Measurements from ENCODE around the gene ANKMY1.
"Not testable (repeated sequence)": the region's sequence is repeated elsewhere in the genome, so short reads cannot be mapped to it uniquely, and the experiment has no call there.

The ANKMY1 gene

GRCh38 chr2:240521885-240522284 is 35.9 kb downstream of the ANKMY1 start:
- not testable (repeated sequence) for DNase-seq, ATAC-seq

- no peak for ATAC-seq
- no peak for DNase-seq
These were observed 36.8 kb downstream of the ANKMY1 start for GRCh38 chr2:240520974-240521350.

- no peak for DNase-seq
- ATAC-seq, result no peak
These were observed 37.4 kb downstream of the ANKMY1 start for GRCh38 chr2:240520130-240520973.

GRCh38 chr2:240519396-240520129 is 38.2 kb downstream of the ANKMY1 start:
- DNase-seq, result no peak
- ATAC-seq, result no peak

GRCh38 chr2:240518981-240519380 is 38.8 kb downstream of the ANKMY1 start:
- ATAC-seq, result no peak

GRCh38 chr2:240517342-240517741 is 40.4 kb downstream of the ANKMY1 start:
- DNase-seq (no peak), ATAC-seq (no peak)

More at GRCh38 chr2:240518981-240519380, 38.8 kb downstream of the ANKMY1 start:
- DNase-seq, result no peak

GRCh38 chr2:240514631-240515030 is 43.2 kb downstream of the ANKMY1 start:
- no peak for ATAC-seq
- peak; percentile 3 for DNase-seq

- DNase-seq, result peak; percentile 85
- ATAC-seq, result peak; percentile 97
These were observed 44.1 kb downstream of the ANKMY1 start for GRCh38 chr2:240513549-240514287.

GRCh38 chr2:240512666-240513535 is 44.9 kb downstream of the ANKMY1 start:
- ATAC-seq (no peak), DNase-seq (no peak)

GRCh38 chr2:240512109-240512485 is 45.7 kb downstream of the ANKMY1 start:
- DNase-seq, result no peak
- ATAC-seq, result no peak

GRCh38 chr2:240511351-240512108 is 46.3 kb downstream of the ANKMY1 start:
- ATAC-seq (no peak), DNase-seq (no peak)

- ATAC-seq, result no peak
- no peak for DNase-seq
These were observed 47.1 kb downstream of the ANKMY1 start for GRCh38 chr2:240510513-240511210.

- DNase-seq (no peak), ATAC-seq (no peak)
These were observed 47.9 kb downstream of the ANKMY1 start for GRCh38 chr2:240509667-240510512.

GRCh38 chr2:240508832-240509545 is 48.8 kb downstream of the ANKMY1 start:
- DNase-seq, result no peak
- ATAC-seq, result no peak

GRCh38 chr2:240507778-240508251 is 50.0 kb downstream of the ANKMY1 start:
- DNase-seq, result no peak
- ATAC-seq, result no peak

GRCh38 chr2:240507060-240507777 is 50.6 kb downstream of the ANKMY1 start:
- DNase-seq (no peak), ATAC-seq (no peak)

GRCh38 chr2:240506406-240507059 is 51.3 kb downstream of the ANKMY1 start:
- ATAC-seq (no peak), DNase-seq (no peak)
